ENCODE measurements around the gene COL18A1.

GRCh38 chr21:45377866-45378257 is 27.1 kb upstream of the COL18A1 start:
- TF ChIP-seq, protein P1, sequence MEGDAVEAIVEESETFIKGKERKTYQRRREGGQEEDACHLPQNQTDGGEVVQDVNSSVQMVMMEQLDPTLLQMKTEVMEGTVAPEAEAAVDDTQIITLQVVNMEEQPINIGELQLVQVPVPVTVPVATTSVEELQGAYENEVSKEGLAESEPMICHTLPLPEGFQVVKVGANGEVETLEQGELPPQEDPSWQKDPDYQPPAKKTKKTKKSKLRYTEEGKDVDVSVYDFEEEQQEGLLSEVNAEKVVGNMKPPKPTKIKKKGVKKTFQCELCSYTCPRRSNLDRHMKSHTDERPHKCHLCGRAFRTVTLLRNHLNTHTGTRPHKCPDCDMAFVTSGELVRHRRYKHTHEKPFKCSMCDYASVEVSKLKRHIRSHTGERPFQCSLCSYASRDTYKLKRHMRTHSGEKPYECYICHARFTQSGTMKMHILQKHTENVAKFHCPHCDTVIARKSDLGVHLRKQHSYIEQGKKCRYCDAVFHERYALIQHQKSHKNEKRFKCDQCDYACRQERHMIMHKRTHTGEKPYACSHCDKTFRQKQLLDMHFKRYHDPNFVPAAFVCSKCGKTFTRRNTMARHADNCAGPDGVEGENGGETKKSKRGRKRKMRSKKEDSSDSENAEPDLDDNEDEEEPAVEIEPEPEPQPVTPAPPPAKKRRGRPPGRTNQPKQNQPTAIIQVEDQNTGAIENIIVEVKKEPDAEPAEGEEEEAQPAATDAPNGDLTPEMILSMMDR (IDR thresholded peaks at IDR 0.05 in 8 of 11, conservative IDR thresholded peaks at IDR 0.05 in 3 of 11) = no peak
- no peak for TF ChIP-seq POLR2A (IDR thresholded peaks at IDR 0.05)

Data from spleen (tissue), 7 donors.